Activated CD8-positive, alpha-beta T cell treated with anti-CD3 and anti-CD28 coated beads, Interleukin-2, amount 10 ng/mL, durations not matched to agents 7 days and 5 days (primary cell): ENCODE data around the gene GNAT2. TPM values are rescaled to one million over a fixed set of nuclear protein-coding genes. Genes with fewer than 3 reads are reported as not detected.
A peak's percentile ranks its signal among the peaks of the same experiment; 100 is the strongest.
"Not testable (repeated sequence)": the region's sequence is repeated elsewhere in the genome, so short reads cannot be mapped to it uniquely, and the experiment has no call there.

Experiments used
- ATAC-seq: fragments of 150-1000 bp; cut with Tn5 transposase; one replicate; pipeline ENCODE4 v1.10.0; 2021; ENCODE audit warnings: moderate library complexity
- CTCF ChIA-PET: fragments of 350-600 bp; sonication (Branson Sonifier 250); formaldehyde crosslinking; loops from one replicate; lab custom pipeline; 2021; ENCODE audit warnings: antibody characterized with exemption; lab: Charles Lee
- POLR2A ChIA-PET: fragments of 350-600 bp; sonication (Branson Sonifier 250); formaldehyde crosslinking; loops from one replicate; lab custom pipeline; 2021; ENCODE audit warnings: antibody characterized with exemption; lab: Charles Lee
- DNase-seq: peaks from one replicate; pipeline ENCODE4 v3.0.0-alpha.2; 2020
- H3K27ac Mint-ChIP-seq: one replicate; pipeline ENCODE4 v1.8.0; 2021; ENCODE audit warnings: mild to moderate bottlenecking, mixed read lengths
- H3K27me3 Mint-ChIP-seq: one replicate; pipeline ENCODE4 v1.8.0; 2021; ENCODE audit warnings: low read depth, mixed read lengths
- H3K36me3 Mint-ChIP-seq: one replicate; pipeline ENCODE4 v1.8.0; 2021; ENCODE audit warnings: low read depth, mixed read lengths
- H3K4me1 Mint-ChIP-seq: one replicate; pipeline ENCODE4 v1.8.0; 2021; ENCODE audit warnings: low read depth, mixed read lengths
- H3K4me3 Mint-ChIP-seq: one replicate; pipeline ENCODE4 v1.8.0; 2021; ENCODE audit warnings: mild to moderate bottlenecking, mixed read lengths
- H3K9me3 Mint-ChIP-seq: one replicate; pipeline ENCODE4 v1.8.0; 2022; ENCODE audit warnings: mixed read lengths; ENCODE audit not compliant: insufficient read depth
- total RNA-seq, 2 experiments: library from RNA; stranded (reverse); gene quantifications; one replicate each; pipeline ENCODE4 v1.2.3, GENCODE V29; 2021

GNAT2 gene
- total RNA-seq = not detected

DNA sequence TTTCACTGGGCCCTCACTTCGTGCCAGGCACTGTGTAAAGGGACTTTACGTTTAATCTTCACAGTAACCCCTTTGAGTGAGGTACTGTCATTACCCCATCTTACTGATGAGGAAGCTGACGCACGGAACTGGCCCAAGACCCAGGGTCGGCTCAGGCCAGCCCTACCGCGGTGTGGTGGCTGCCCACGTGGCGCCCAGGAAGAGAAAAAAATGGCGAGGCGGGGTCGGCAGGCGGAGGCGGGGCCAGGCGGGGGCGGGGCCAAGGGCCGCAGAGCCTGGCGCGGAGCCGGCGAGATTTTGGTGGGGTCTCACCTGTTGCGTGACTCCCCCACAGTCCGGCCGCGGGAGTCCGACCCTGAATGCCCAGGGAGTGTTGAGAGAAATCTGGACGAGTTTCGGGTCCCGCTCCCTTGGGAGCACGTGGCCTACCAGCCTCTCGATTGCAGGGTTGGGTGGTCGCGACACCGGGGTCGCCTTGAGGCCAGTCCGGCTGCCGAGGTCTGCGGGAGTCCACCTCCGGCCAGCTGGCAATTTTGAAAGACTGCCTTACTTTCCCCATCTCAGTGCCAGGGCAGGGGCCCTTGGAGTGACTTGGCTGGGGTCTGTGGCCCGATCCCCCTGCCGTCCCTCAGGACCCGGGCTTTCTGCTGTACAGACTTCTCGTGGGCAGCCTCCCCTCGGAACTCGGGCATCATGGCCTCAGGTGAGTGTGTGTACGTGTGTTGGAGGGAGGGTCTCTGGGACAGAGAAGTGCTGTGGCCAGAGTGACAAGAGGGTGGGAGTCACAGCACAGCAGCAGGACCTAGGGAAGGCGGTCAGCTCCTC is at the start of gene GNAT2, which contains the start of gene AMPD2:
GNAT2 (minus strand) TSS at position 41 of the 825 bp plus-strand sequence. CDS start 6,746 bp downstream, outside the sequence.
AMPD2 (plus strand) TSS at position 262 of the 825 bp plus-strand sequence. CDS start 1,339 bp downstream, outside the sequence.
- DNase-seq = peak; percentile 81
- POLR2A ChIA-PET = interaction anchor here (0.9 to 3.9 kb wide), 5 partner anchors 17 to 364 kb away, joined by 4 to 52 read pairs (median 5); partner anchors contain the start of genes AHCYL1 and GNAI3
- peak within 1 kb of the TSS; percentile 96 for H3K27ac Mint-ChIP-seq
- peaks cover 10% of the 10 kb centered on the region for H3K36me3 Mint-ChIP-seq
- H3K27me3 Mint-ChIP-seq = no peaks in the 10 kb centered on the region
- ATAC-seq = peak; percentile 50
- CTCF ChIA-PET = interaction anchor here (0.5 to 5.1 kb wide), 13 partner anchors 10 to 365 kb away, joined by 3 to 34 read pairs (median 6); partner anchors contain the start of genes AHCYL1, CYB561D1 and GNAI3
- no peaks in the 10 kb centered on the region for H3K9me3 Mint-ChIP-seq
- peaks cover 69% of the 10 kb centered on the region for H3K4me1 Mint-ChIP-seq
- H3K4me3 Mint-ChIP-seq = peak within 1 kb of the TSS; percentile 95

- H3K4me1 Mint-ChIP-seq = peaks cover 32% of the 10 kb centered on the region
- H3K27me3 Mint-ChIP-seq = no peaks in the 10 kb centered on the region
- no peak overlapping the region for H3K27ac Mint-ChIP-seq
- ChIA-PET POLR2A (interaction anchor here (0.6 kb wide), 1 partner anchor 20 kb away, joined by 3 read pairs; the partner anchor contains the start of gene GSTM1), CTCF (interaction anchor here (0.9 to 1.8 kb wide), 5 partner anchors 16 to 316 kb away, joined by 3 to 13 read pairs (median 3); partner anchors contain the start of gene AHCYL1)
- no peak for DNase-seq
- no peaks in the 10 kb centered on the region for H3K36me3 Mint-ChIP-seq
- peak overlapping the region; percentile 72 for H3K4me3 Mint-ChIP-seq
- no peaks in the 10 kb centered on the region for H3K9me3 Mint-ChIP-seq
- ATAC-seq = no peak
Measured at GRCh38 chr1:109668123-109668775, 48.8 kb upstream of the GNAT2 start.

DNA sequence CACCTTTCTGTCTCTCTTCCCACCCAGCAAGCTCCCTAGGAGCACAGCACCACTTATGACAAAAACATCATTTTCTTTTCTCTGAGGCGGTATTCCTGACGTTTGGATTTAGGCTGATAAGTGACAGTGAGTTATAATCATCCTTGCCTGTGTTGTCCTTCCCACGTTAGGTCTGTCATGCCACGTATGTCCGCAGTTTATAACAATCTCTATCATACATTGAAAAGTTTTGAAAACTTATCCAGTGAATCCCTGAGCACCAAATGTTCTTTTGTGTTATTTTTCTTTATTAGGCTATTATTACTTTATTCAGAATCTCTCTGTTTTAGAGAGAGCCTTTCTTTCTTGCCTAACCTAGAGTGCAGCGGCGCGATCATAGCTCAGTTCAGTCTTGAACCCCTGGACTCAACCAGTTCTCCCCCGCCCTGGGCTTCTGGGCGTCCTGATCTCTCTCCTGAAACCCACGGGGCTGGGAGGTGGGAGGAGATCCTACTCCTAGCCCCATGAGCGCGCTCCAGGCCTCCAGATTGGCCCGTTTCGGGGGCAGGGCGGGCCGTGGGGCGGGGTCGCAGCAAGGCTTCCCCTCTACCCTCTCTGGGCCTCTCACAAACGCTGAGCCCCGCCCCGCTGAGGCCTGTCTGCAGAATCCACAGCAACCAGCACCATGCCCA is 48.2 kb upstream of the GNAT2 start, which contains the start of gene GSTM2:
GSTM2 (plus strand) TSS at position 606 of the 671 bp plus-strand sequence; CDS start at position 665, 59 bp downstream.
- Mint-ChIP-seq H3K4me3 (peak within 1 kb of the TSS; percentile 72), H3K9me3 (no peaks in the 10 kb centered on the region), H3K27ac (no peak within 1 kb of the TSS), H3K27me3 (no peaks in the 10 kb centered on the region), H3K36me3 (no peaks in the 10 kb centered on the region), H3K4me1 (peaks cover 32% of the 10 kb centered on the region)
- ChIA-PET CTCF (interaction anchor here (0.9 to 1.8 kb wide), 4 partner anchors 26 to 317 kb away, joined by 3 to 13 read pairs (median 4); partner anchors contain the start of gene AHCYL1), POLR2A (interaction anchor here (0.6 kb wide), 1 partner anchor 20 kb away, joined by 3 read pairs; the partner anchor contains the start of gene GSTM1)
- DNase-seq (peak; percentile 81), ATAC-seq (peak; percentile 97)

DNA sequence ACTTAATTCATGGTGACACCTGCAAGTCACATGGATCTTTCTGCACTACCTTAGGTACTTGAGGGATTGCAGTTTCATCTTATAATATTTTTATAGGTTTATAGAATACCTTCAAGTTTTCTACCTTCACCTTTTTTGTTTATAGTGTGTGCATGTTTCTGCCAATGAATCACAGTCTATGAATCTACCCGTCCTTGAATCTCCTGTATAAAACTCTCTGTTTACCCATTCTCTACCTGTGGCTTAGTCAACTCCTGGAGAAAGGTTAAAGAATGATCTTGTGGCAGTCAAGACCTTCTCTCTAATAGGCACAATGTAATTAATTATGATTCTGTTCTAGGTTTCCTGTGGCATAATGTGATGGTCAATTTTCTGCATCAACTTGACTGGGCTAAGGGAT is 45.3 kb upstream of the GNAT2 start:
- H3K4me1 Mint-ChIP-seq = peaks cover 20% of the 10 kb centered on the region
- DNase-seq (no peak), ATAC-seq (no peak)
- H3K36me3 Mint-ChIP-seq = no peaks in the 10 kb centered on the region
- ChIA-PET POLR2A (no interaction called here), CTCF (no interaction called here)
- no peak overlapping the region for H3K4me3 Mint-ChIP-seq
- H3K27ac Mint-ChIP-seq = no peak overlapping the region
- H3K27me3 Mint-ChIP-seq = no peaks in the 10 kb centered on the region
- no peaks in the 10 kb centered on the region for H3K9me3 Mint-ChIP-seq

- ATAC-seq (no peak), DNase-seq (peak; percentile 17)
- CTCF ChIA-PET = interaction anchor here (0.7 to 4.9 kb wide), 2 partner anchors 21 to 323 kb away, joined by 3 to 27 read pairs; partner anchors contain the start of gene AHCYL1
- Mint-ChIP-seq H3K36me3 (no peaks in the 10 kb centered on the region), H3K9me3 (no peaks in the 10 kb centered on the region), H3K4me3 (no peak overlapping the region), H3K27me3 (no peaks in the 10 kb centered on the region), H3K4me1 (peaks cover 9% of the 10 kb centered on the region), H3K27ac (peak overlapping the region; percentile 5)
- POLR2A ChIA-PET = no interaction called here
Measured at GRCh38 chr1:109661391-109661790, 42.0 kb upstream of the GNAT2 start.

DNA sequence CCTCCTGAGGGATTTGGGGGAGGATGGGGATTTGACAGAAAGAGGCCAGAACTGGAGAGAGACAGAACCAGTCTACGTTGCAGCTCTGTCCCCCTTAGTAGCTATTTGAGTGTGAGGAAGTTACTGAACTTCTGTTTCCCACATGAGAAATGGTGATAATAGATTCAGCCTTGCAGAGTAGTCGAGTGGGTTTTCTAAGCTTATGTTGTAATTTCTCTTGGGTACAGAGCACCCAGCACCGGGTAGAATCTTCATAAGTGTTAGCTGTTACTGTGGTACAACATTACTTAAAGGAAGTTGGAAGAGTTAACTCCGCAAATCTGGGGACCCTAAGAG is 41.2 kb upstream of the GNAT2 start:
- CTCF ChIA-PET = interaction anchor here (0.7 to 4.9 kb wide), 3 partner anchors 11 to 324 kb away, joined by 3 to 27 read pairs (median 4); partner anchors contain the start of gene AHCYL1
- H3K9me3 Mint-ChIP-seq, H3K36me3 Mint-ChIP-seq, POLR2A ChIA-PET, H3K27ac Mint-ChIP-seq, H3K4me3 Mint-ChIP-seq, ATAC-seq, H3K27me3 Mint-ChIP-seq, DNase-seq: not testable (repeated sequence)
- H3K4me1 Mint-ChIP-seq = peaks cover 13% of the 10 kb centered on the region

GRCh38 chr1:109659997-109660690 is 40.7 kb upstream of the GNAT2 start:
- CTCF ChIA-PET = interaction anchor here (0.7 to 4.9 kb wide), 3 partner anchors 11 to 131 kb away, joined by 3 to 27 read pairs (median 4); no protein-coding TSS in a partner anchor
- DNase-seq (no peak), ATAC-seq (no peak)
- Mint-ChIP-seq H3K27ac (no peak overlapping the region), H3K9me3 (no peaks in the 10 kb centered on the region), H3K27me3 (no peaks in the 10 kb centered on the region), H3K4me1 (peaks cover 18% of the 10 kb centered on the region), H3K4me3 (no peak overlapping the region), H3K36me3 (no peaks in the 10 kb centered on the region)
- POLR2A ChIA-PET = no interaction called here

GRCh38 chr1:109659145-109659544 is 39.7 kb upstream of the GNAT2 start:
- Mint-ChIP-seq H3K36me3 (no peaks in the 10 kb centered on the region), H3K27ac (no peak overlapping the region), H3K9me3 (no peaks in the 10 kb centered on the region), H3K4me3 (no peak overlapping the region), H3K4me1 (peaks cover 22% of the 10 kb centered on the region), H3K27me3 (peaks cover 9% of the 10 kb centered on the region)
- ChIA-PET POLR2A (interaction anchor here (0.7 kb wide), 1 partner anchor 28 kb away, joined by 3 read pairs; the partner anchor contains the start of gene GSTM1), CTCF (interaction anchor here (1.4 to 4.9 kb wide), 2 partner anchors 9 to 19 kb away, joined by 3 to 27 read pairs; no protein-coding TSS in a partner anchor)
- no peak for ATAC-seq
- no peak for DNase-seq

- Mint-ChIP-seq H3K9me3 (no peaks in the 10 kb centered on the region), H3K27ac (no peak overlapping the region), H3K4me1 (peaks cover 22% of the 10 kb centered on the region), H3K27me3 (peaks cover 10% of the 10 kb centered on the region), H3K36me3 (no peaks in the 10 kb centered on the region), H3K4me3 (no peak overlapping the region)
- CTCF ChIA-PET = interaction anchor here (1.4 to 4.2 kb wide), 3 partner anchors 9 to 326 kb away, joined by 3 to 41 read pairs (median 12); partner anchors contain the start of gene AHCYL1
- ATAC-seq (no peak), DNase-seq (no peak)
- POLR2A ChIA-PET = interaction anchor here (0.7 kb wide), 1 partner anchor 29 kb away, joined by 3 read pairs; the partner anchor contains the start of gene GSTM1
Measured at GRCh38 chr1:109658533-109659042, 39.2 kb upstream of the GNAT2 start.

DNA sequence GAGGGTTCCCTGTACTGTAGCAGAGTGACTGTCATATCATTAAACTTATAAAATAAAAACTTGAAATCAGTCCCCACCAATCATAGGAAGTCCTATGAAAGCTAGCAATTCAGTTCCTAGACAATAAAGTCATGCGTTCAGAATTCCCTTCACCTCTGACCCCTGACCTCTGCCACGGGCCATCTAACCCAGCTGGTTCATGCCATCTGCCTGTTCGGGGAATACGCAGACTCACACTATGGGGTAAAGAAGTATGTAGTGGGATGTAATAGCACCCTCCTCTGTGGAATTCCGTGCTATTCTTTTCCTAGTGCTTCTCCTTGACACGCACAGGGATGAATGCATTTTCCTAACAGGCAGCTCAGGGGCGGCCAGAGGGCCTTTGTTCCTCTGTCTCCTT is 38.6 kb upstream of the GNAT2 start:
- peaks cover 15% of the 10 kb centered on the region for H3K27me3 Mint-ChIP-seq
- ATAC-seq (no peak), DNase-seq (no peak)
- no peaks in the 10 kb centered on the region for H3K9me3 Mint-ChIP-seq
- no peak overlapping the region for H3K27ac Mint-ChIP-seq
- ChIA-PET CTCF (interaction anchor here (1.0 to 4.2 kb wide), 5 partner anchors 8 to 326 kb away, joined by 3 to 41 read pairs (median 3); partner anchors contain the start of gene AHCYL1), POLR2A (no interaction called here)
- peaks cover 22% of the 10 kb centered on the region for H3K4me1 Mint-ChIP-seq
- no peaks in the 10 kb centered on the region for H3K36me3 Mint-ChIP-seq
- H3K4me3 Mint-ChIP-seq = no peak overlapping the region
